ENCODE data around the gene TSEN54. TPM values are rescaled to one million over a fixed set of nuclear protein-coding genes. Genes with fewer than 3 reads are reported as not detected.

TSEN54 gene
- total and polyA plus RNA-seq, 8 donors = 14.9 to 105 (median 19.5) TPM

- no peaks in the 10 kb centered on the region for H3K27me3 ChIP-seq
- H3K27ac ChIP-seq = no peak overlapping the region
- TF ChIP-seq CTCF (IDR thresholded peaks at IDR 0.05) = no peak
- no peak overlapping the region for H3K4me3 ChIP-seq
- H3K4me1 ChIP-seq = no peaks in the 10 kb centered on the region
- DNase-seq (no peak), FAIRE-seq (no peak), ATAC-seq (no peak)
- peaks cover 0 to 80% (median 46%) of the 10 kb centered on the region in 3 donors for H3K36me3 ChIP-seq
- no peaks in the 10 kb centered on the region for H3K9me3 ChIP-seq
- intact Hi-C loops (cut with DNase I) = no loop called here
- WGBS, 2 donors = 91 to 97% methylated on average over 30 to 31 of the region's 31 CpGs
Measured at GRCh38 chr17:75568412-75569255, 52.3 kb downstream of the TSEN54 start.

- 94 to 95% methylated on average over 35 of the region's 35 CpGs for WGBS, 2 donors
- Histone ChIP-seq H3K27ac (no peak overlapping the region), H3K36me3 (peaks cover 0 to 69% (median 32%) of the 10 kb centered on the region in 3 donors), H3K9me3 (no peaks in the 10 kb centered on the region), H3K4me3 (no peak overlapping the region), H3K4me1 (no peaks in the 10 kb centered on the region), H3K27me3 (no peaks in the 10 kb centered on the region)
- FAIRE-seq (no peak), DNase-seq (no peak), ATAC-seq (no peak)
- TF ChIP-seq CTCF (IDR thresholded peaks at IDR 0.05) = no peak
- intact Hi-C loops (cut with DNase I) = no loop called here
Measured at GRCh38 chr17:75570034-75570676, 53.8 kb downstream of the TSEN54 start.

- no peak for FAIRE-seq
- H3K4me3 ChIP-seq = no peak overlapping the region
- peaks cover 0 to 62% (median 29%) of the 10 kb centered on the region in 3 donors for H3K36me3 ChIP-seq
- no peaks in the 10 kb centered on the region for H3K27me3 ChIP-seq
- H3K4me1 ChIP-seq = no peaks in the 10 kb centered on the region
- no peak for DNase-seq
- WGBS, 2 donors = 94% methylated on average over 11 of the region's 11 CpGs
- intact Hi-C loops (cut with DNase I) = no loop called here
- no peak for TF ChIP-seq CTCF (IDR thresholded peaks at IDR 0.05)
- H3K9me3 ChIP-seq = no peaks in the 10 kb centered on the region
- ATAC-seq = no peak
- peak overlapping the region in 1 of 4 donors; percentile 21 for H3K27ac ChIP-seq
Measured at GRCh38 chr17:75570772-75571171, 54.4 kb downstream of the TSEN54 start.

- intact Hi-C loops (cut with DNase I) = no loop called here
- TF ChIP-seq CTCF (IDR thresholded peaks at IDR 0.05) = no peak
- DNase-seq (no peak), FAIRE-seq (no peak), ATAC-seq (peak in 3 of 4 donors; percentile 2 to 61 (median 55))
- WGBS, 2 donors = 90 to 92% methylated on average over 15 of the region's 15 CpGs
- Histone ChIP-seq H3K27me3 (no peaks in the 10 kb centered on the region), H3K36me3 (peaks cover 0 to 57% (median 29%) of the 10 kb centered on the region in 3 donors), H3K4me3 (no peak overlapping the region), H3K27ac (peak overlapping the region in 1 of 4 donors; percentile 21), H3K9me3 (no peaks in the 10 kb centered on the region), H3K4me1 (no peaks in the 10 kb centered on the region)
Measured at GRCh38 chr17:75571197-75571884, 55.0 kb downstream of the TSEN54 start.
